HEK293T (cell line): ENCODE measurements around the gene CLHC1.

Source experiments
- FOXK2 ChIP-seq: fragments of 450-650 bp; IDR thresholded peaks from 2 replicates; pipeline ENCODE4 v1.6.1; 2016; ENCODE audit warnings: mild to moderate bottlenecking
- FOXM1 ChIP-seq: fragments of 450-650 bp; IDR thresholded peaks from 2 replicates; pipeline ENCODE4 v1.6.1; 2017; ENCODE audit warnings: mild to moderate bottlenecking, borderline replicate concordance
- ZNF384 ChIP-seq: fragments of 450-650 bp; IDR thresholded peaks from 2 replicates; pipeline ENCODE4 v1.6.1; 2016

DNA sequence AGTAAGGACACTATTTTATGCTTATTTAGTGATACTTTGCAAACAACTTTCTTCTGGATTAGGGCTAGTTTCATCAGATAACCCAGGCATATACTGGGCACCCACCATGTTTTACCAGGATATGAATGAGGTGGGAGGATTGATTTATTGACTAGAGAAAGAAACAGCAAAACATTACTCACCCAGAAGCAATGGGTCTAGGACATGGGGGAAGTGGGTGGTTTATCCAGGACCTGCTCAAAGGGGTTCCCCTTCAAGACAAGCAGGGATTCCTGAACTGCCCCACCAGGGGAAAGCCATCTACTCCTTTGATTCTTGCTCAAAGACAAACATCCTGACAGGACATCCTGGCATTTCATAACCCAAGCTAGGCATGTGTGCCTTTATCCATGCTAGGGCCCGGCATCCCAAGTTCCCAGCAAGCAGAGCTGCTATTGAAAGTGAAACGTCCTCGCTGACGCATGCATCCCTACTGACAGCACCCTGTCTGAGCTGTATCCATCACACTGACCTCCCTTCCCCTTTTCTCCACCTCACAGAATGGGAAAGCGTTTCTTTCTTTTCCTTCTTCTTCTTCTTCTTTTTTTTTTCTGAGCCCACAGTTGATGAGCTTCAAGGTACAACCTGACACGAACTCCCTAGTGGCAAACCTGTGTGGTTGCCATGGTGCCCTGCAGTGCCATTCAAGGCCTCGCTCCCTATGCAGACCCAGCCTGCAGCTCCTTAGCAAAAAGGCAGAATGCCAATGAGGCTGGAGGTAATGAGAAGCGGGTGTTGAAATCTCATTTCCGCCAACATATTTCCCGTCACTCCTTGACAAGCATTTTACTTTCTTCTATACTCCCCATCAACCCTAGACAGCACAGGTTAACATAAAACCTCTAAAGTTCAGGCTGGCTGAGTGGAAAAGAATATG, 70.5 kb downstream of the CLHC1 start:
- TF ChIP-seq FOXK2 (no peak), FOXM1 (no peak), ZNF384 (no peak)
